ENCODE results near the gene STAT6.

STAT6 gene

GRCh38 chr12:57111031-57111734 is at the start of gene STAT6:
STAT6 (minus strand) TSS chr12:57111362; CDS start chr12:57108278, 3,084 bp downstream.
- H3K27ac ChIP-seq: peak within 1 kb of the TSS; percentile 99
- no peak for TF ChIP-seq CTCF (conservative IDR thresholded peaks at IDR 0.05)

- no peak overlapping the region for H3K27ac ChIP-seq
- TF ChIP-seq CTCF (conservative IDR thresholded peaks at IDR 0.05): no peak
These were observed 49.6 kb upstream of the STAT6 start for GRCh38 chr12:57160741-57161140.

- H3K27ac ChIP-seq: no peak overlapping the region
- TF ChIP-seq CTCF (conservative IDR thresholded peaks at IDR 0.05): no peak
These were observed 48.9 kb upstream of the STAT6 start for GRCh38 chr12:57160040-57160439.

GRCh38 chr12:57159311-57159710 is 48.1 kb upstream of the STAT6 start:
- H3K27ac ChIP-seq: no peak overlapping the region
- no peak for TF ChIP-seq CTCF (conservative IDR thresholded peaks at IDR 0.05)

DNA sequence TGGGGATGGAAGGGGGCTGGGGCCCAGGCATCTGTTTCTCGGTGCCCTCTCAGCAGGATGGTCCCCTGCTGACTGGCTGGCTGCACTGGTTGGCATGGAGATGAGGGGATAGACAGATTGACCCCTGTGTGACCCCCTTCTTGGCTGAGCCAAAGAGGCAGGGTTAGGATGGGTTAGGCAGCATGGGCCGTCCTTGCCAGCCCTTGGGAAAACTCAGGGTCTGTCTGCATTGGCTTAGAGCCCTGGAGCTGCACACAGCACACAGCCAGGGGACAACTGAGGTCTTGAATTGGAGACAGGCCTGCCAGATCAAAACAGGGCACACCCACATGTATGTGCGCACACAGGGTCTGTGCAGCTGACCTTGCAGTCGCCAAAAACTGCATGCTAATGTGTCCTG is 47.5 kb upstream of the STAT6 start:
- no peak for TF ChIP-seq CTCF (conservative IDR thresholded peaks at IDR 0.05)
- H3K27ac ChIP-seq: no peak overlapping the region

- H3K27ac ChIP-seq: no peak overlapping the region
- TF ChIP-seq CTCF (conservative IDR thresholded peaks at IDR 0.05): no peak
These were observed 47.0 kb upstream of the STAT6 start for GRCh38 chr12:57158186-57158585.

DNA sequence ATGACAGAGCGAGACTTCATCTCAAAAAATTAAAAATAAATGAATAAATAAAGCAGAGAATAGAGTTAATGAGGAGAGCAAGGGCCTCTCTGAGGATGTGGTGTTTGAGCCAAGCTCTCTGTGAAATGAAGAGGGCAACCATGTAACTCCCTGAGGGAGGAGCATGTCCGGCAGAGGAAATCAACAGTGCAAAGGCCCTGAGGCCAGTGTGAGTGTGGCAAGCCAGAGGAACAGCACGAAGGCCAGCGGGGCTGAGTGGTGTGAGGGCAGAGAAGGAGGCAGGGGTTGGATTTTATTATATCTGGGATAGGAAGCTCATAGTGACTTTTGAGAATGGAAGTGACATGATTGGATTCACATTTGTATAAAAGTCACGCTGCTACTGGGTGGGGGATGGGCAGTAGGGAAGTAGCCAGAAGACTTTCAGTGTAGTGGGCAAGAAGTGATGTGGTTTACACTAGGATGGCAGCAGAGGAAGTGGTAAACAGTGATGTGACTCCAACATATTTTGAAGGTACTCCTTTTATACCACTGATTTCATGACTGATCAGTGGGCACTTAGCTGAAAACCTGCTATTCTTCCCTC is 46.5 kb upstream of the STAT6 start:
- no peak overlapping the region for H3K27ac ChIP-seq
- TF ChIP-seq CTCF (conservative IDR thresholded peaks at IDR 0.05): no peak
